Endothelial cell (in vitro differentiated cells): Measurements from ENCODE around the gene NDUFA9. TPM values are rescaled to one million over a fixed set of nuclear protein-coding genes. Genes with fewer than 3 reads are reported as not detected.
A peak's percentile ranks its signal among the peaks of the same experiment; 100 is the strongest.

Source experiments
- DNase-seq: peaks from one replicate; pipeline ENCODE4 v3.0.0; 2021; ENCODE audit warnings: low spot score
- H3K27ac Mint-ChIP-seq: one replicate; pipeline ENCODE4 v1.8.0; 2021; ENCODE audit warnings: mixed read lengths, inconsistent platforms; ENCODE audit not compliant: unreplicated experiment
- H3K27me3 Mint-ChIP-seq: one replicate; pipeline ENCODE4 v1.8.0; 2021; ENCODE audit warnings: mild to moderate bottlenecking, moderate library complexity, mixed read lengths, inconsistent platforms; ENCODE audit not compliant: unreplicated experiment
- H3K36me3 Mint-ChIP-seq: one replicate; pipeline ENCODE4 v1.8.0; 2021; ENCODE audit warnings: mild to moderate bottlenecking, low read depth, mixed read lengths, inconsistent platforms; ENCODE audit not compliant: unreplicated experiment
- H3K4me1 Mint-ChIP-seq: one replicate; pipeline ENCODE4 v1.8.0; 2021; ENCODE audit warnings: mild to moderate bottlenecking, mixed read lengths, inconsistent platforms; ENCODE audit not compliant: unreplicated experiment
- H3K4me3 Mint-ChIP-seq: one replicate; pipeline ENCODE4 v1.8.0; 2021; ENCODE audit warnings: mild to moderate bottlenecking, mixed read lengths, inconsistent platforms; ENCODE audit not compliant: unreplicated experiment
- H3K9me3 Mint-ChIP-seq: one replicate; pipeline ENCODE4 v1.8.0; 2021; ENCODE audit warnings: mixed read lengths, inconsistent platforms; ENCODE audit not compliant: unreplicated experiment
- long read RNA-seq: library from polyadenylated mRNA; unstranded; transcript quantifications from one replicate; pipeline ENCODE4 v2.0.0, GENCODE V29; 2020; ENCODE audit not compliant: unreplicated experiment
- total RNA-seq: library from RNA; stranded (reverse); fragmentation: NEBNext Ultra II Directional; extraction: Animal tissue kit (Norgen Biotek cat#: 25700); gene quantifications from one replicate; pipeline ENCODE4 v1.2.1, GENCODE V29; 2021; ENCODE audit not compliant: unreplicated experiment
- TF ChIP-seq, protein P1 (sequence below): fragments of 200-600 bp; sonication (generic); IDR thresholded peaks from one replicate; pipeline ENCODE4 v1.5.0; 2021; ENCODE audit warnings: antibody characterized with exemption; ENCODE audit not compliant: unreplicated experiment

Gene NDUFA9
- 96.7 TPM for total RNA-seq
- long read RNA-seq, full-length matches to known transcripts: 98 of 108 reads
- long read RNA-seq, partial matches to known transcripts: 5 of 108 reads
- long read RNA-seq, other reads (novel, unspliced or antisense): 5 of 108 reads

DNA sequence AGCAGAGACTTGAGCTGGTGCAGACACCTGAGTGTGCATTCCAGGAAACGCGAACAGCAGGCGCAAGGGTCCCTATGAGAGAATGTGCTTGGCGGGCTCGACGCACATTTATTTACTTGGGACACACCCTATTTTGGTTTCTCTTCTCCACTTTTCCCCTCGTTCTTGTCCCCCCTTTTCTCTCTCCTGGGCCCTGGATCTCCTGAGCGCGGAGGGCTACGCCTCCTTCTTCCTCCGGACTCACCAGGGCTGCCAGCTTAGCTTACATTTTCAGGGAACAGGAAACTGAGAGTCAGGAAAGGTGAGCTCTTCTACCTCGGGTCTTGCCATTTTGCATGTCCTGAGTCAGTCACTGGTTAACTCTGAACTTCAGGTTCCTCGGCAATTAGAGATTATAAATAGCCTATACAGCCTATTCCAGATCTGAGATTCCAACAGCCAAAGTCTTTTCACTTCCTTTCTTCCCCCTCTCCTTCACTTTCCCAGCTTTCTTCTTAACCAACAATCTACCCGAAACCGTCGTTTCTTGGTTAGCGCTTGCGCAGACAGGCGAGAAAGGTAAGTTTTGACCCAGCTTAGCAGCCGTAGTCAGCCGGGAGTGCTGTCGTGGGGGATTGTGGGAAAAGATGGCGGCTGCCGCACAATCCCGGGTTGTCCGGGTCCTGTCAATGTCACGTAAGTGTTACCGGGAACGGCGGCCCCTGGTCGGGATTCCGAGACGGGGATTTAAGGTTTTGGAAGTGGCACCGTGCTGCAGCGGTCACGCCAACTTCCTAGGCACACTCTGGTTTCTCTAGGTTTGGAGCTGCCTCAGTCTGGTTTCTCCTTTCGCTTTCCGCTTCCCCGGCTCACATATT is at the start of gene NDUFA9, which contains the start of gene AKAP3:
NDUFA9 (plus strand) TSS at position 614 of the 857 bp plus-strand sequence; CDS start at position 627, 13 bp downstream.
AKAP3 (minus strand) TSS at position 551 of the 857 bp plus-strand sequence. CDS start 10,855 bp downstream, outside the sequence.
- TF ChIP-seq, protein P1, sequence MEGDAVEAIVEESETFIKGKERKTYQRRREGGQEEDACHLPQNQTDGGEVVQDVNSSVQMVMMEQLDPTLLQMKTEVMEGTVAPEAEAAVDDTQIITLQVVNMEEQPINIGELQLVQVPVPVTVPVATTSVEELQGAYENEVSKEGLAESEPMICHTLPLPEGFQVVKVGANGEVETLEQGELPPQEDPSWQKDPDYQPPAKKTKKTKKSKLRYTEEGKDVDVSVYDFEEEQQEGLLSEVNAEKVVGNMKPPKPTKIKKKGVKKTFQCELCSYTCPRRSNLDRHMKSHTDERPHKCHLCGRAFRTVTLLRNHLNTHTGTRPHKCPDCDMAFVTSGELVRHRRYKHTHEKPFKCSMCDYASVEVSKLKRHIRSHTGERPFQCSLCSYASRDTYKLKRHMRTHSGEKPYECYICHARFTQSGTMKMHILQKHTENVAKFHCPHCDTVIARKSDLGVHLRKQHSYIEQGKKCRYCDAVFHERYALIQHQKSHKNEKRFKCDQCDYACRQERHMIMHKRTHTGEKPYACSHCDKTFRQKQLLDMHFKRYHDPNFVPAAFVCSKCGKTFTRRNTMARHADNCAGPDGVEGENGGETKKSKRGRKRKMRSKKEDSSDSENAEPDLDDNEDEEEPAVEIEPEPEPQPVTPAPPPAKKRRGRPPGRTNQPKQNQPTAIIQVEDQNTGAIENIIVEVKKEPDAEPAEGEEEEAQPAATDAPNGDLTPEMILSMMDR: no peak
- Mint-ChIP-seq H3K4me3 (peak within 1 kb of the TSS; percentile 98), H3K27ac (peak within 1 kb of the TSS; percentile 99), H3K9me3 (no peaks in the 10 kb centered on the region), H3K4me1 (peaks cover 20% of the 10 kb centered on the region), H3K27me3 (peaks cover 5% of the 10 kb centered on the region), H3K36me3 (no peaks in the 10 kb centered on the region)
- peak; percentile 73 for DNase-seq

- Mint-ChIP-seq H3K27me3 (peaks cover 1% of the 10 kb centered on the region), H3K4me3 (no peak overlapping the region), H3K27ac (no peak overlapping the region), H3K9me3 (no peaks in the 10 kb centered on the region), H3K4me1 (peaks cover 6% of the 10 kb centered on the region), H3K36me3 (peaks cover 45% of the 10 kb centered on the region)
- DNase-seq: no peak
- TF ChIP-seq, protein P1: no peak
Measured at GRCh38 chr12:4603421-4603820, 45.5 kb upstream of the NDUFA9 start.

GRCh38 chr12:4603946-4604345 is 45.0 kb upstream of the NDUFA9 start:
- peaks cover 6% of the 10 kb centered on the region for H3K4me1 Mint-ChIP-seq
- TF ChIP-seq, protein P1: no peak
- H3K36me3 Mint-ChIP-seq: peaks cover 44% of the 10 kb centered on the region
- no peak for DNase-seq
- no peak overlapping the region for H3K4me3 Mint-ChIP-seq
- H3K27me3 Mint-ChIP-seq: peaks cover 1% of the 10 kb centered on the region
- H3K27ac Mint-ChIP-seq: no peak overlapping the region
- no peaks in the 10 kb centered on the region for H3K9me3 Mint-ChIP-seq

GRCh38 chr12:4604684-4605193 is 44.2 kb upstream of the NDUFA9 start:
- peak; percentile 63 for DNase-seq
- TF ChIP-seq, protein P1: peak; percentile 98
- H3K4me1 Mint-ChIP-seq: peaks cover 6% of the 10 kb centered on the region
- H3K36me3 Mint-ChIP-seq: peaks cover 46% of the 10 kb centered on the region
- H3K27ac Mint-ChIP-seq: no peak overlapping the region
- peak overlapping the region; percentile 86 for H3K4me3 Mint-ChIP-seq
- H3K27me3 Mint-ChIP-seq: peaks cover 1% of the 10 kb centered on the region
- H3K9me3 Mint-ChIP-seq: no peaks in the 10 kb centered on the region
